ENCODE data around the gene FNIP1.
"Not testable (repeated sequence)": the region's sequence is repeated elsewhere in the genome, so short reads cannot be mapped to it uniquely, and the experiment has no call there.

Gene FNIP1

GRCh38 chr5:131796793-131797693 is at the start of gene FNIP1:
TSS of gene FNIP1 (minus strand) at chr5:131797017. CDS start at chr5:131796921, 96 bp downstream.
- peak; percentile 96 for DNase-seq (ENCODE audit: low read depth, low spot score)

DNA sequence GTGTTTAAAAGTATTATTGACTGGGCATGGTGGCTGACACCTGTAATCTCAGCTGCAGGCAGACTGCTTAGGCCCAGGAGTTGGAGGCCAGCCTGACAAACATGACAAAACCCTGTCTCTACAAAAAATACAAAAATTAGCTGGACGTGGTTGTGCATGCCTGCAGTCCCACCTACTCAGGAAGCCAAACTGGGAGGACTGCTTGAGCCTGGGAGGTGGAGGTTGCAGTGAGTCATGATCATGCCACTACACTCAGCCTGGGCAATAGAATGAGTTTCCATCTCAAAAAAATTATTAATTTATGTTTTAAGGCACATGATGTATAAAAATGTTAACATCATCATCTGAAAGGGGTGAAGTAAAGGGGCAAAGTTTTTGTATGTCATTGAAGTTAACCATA is 49.7 kb upstream of the FNIP1 start:
- DNase-seq (ENCODE audit: low read depth, low spot score): no peak

- DNase-seq (ENCODE audit: low read depth, low spot score): no peak
Measured at GRCh38 chr5:131845828-131846227, 49.0 kb upstream of the FNIP1 start.

- DNase-seq (ENCODE audit: low read depth, low spot score): not testable (repeated sequence)
Measured at GRCh38 chr5:131842971-131843370, 46.2 kb upstream of the FNIP1 start.

- DNase-seq (ENCODE audit: low read depth, low spot score): not testable (repeated sequence)
Measured at GRCh38 chr5:131832702-131833101, 35.9 kb upstream of the FNIP1 start.

DNA sequence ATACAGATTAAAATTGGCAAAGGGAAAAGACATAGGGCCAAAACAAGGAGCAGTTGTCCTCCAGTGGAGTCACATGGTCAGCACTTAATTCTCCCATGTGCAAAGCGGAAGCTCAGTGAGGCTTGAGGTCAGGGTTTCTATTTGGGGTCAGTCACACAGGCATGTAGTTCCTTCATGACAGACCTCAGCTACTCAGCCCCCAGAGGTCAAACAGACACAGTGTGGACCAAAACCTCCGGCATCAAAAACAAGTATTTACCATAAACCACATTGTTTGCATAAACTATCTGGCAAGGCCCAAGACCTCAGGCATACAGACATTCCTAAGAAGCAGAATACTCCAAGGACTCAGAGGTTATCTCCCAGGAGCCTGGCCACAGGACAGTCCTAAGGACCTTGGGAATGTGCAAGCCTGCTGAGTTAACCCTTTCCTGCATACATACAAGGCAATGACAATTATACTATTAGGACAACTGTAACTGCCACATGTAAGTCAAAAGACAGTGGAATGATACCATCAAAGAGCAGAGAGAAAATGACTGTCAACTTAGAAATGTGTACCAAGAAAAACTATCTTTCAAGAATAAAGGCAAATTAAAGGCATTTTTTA is 28.7 kb upstream of the FNIP1 start:
- DNase-seq (ENCODE audit: low read depth, low spot score): no peak

DNA sequence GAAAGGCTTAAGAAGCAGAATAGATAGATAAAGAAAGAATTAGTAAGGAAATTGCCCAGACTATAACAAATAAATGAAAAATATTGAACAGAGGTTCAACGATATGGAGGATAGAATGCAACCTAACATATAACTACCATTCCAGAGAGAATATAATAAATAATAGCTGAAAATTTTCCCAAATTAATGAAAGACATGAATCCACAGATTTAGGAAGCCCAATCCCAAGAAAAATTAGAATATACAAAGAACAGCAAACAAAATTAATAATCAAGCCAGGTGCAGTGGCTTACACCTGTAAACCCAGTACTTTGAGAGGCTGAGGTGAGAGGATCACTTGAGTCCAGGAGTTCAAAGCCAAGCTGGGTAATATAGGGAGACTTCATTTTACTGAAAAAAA is 27.8 kb upstream of the FNIP1 start:
- no peak for DNase-seq (ENCODE audit: low read depth, low spot score)

GRCh38 chr5:131821221-131821620 is 24.4 kb upstream of the FNIP1 start:
- no peak for DNase-seq (ENCODE audit: low read depth, low spot score)

DNA sequence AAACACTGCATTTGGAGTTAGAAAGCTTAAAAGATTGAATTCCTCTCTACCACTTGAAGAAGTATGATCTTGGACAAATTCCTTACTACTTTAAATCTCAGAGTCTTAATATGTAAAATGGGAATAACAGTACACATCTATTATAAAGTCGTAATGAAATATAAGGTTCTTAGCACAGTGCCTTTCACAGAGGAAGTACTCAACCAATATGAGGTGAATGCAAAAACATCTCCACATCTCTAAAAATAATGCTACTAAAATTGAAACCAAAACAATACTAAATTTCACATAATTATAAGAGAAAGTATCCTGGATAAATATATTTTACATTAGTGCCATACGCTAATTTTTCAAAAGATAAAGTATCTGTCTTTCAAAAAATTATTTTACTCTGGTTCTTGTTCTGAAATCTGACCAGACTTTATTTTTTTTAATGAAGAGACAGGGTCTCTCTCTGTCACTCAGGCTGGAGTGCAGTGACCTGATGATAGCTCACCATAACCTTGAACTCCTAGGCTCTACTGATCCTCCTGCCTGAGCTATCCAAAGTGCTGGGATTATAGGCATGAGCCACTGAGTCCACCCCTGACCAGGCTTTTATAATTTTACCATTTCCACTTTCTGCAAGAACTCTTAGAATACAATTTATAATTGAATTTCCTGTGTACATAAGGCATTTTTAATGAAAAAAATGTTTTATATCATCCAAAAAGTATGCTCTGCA is 21.3 kb upstream of the FNIP1 start:
- DNase-seq (ENCODE audit: low read depth, low spot score): no peak

GRCh38 chr5:131814990-131815389 is 18.2 kb upstream of the FNIP1 start:
- no peak for DNase-seq (ENCODE audit: low read depth, low spot score)

DNA sequence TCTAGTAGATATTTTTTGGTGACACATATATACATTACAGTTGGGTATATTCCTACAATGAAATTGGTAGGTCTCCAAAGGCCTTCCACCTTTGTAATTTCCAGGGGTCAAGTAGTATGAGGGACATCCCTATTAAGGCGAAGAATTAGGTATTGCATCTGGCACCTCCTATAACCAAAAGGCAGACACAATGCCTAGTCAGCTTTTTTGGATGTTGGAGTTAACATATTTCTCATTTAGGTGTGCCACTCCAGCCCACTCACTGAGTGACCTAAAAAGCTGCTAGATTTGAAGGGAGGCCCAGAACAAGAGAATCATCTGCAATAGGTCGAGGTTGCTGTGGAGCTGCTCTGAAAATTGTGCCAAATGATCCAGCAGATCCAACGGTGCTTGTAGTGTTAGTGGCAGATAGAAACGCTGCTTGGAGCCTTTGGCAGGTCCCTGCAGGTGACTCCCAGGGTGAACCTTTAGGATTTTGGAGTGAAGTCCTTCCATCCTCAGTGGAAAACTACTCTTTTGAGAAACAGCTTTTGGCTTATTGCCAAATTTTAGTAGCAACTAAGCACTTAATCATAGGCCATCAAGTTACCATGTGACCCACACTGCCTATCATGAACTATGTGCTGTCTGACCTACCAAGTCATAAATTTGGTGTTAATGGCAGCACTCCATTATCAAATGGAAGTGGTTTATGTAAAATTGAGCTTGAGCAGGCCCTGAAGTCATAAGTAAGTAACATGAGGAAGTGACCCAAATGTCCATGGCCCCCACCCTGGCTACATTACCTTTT is 15.7 kb upstream of the FNIP1 start:
- DNase-seq (ENCODE audit: low read depth, low spot score): no peak

GRCh38 chr5:131810510-131811249 is 13.9 kb upstream of the FNIP1 start:
- no peak for DNase-seq (ENCODE audit: low read depth, low spot score)

- DNase-seq (ENCODE audit: low read depth, low spot score): no peak
Measured at GRCh38 chr5:131795879-131796792, 681 bp downstream of the FNIP1 start.

GRCh38 chr5:131795228-131795627 is 1.6 kb downstream of the FNIP1 start:
- DNase-seq (ENCODE audit: low read depth, low spot score): no peak

GRCh38 chr5:131794586-131794985 is 2.2 kb downstream of the FNIP1 start:
- no peak for DNase-seq (ENCODE audit: low read depth, low spot score)

DNA sequence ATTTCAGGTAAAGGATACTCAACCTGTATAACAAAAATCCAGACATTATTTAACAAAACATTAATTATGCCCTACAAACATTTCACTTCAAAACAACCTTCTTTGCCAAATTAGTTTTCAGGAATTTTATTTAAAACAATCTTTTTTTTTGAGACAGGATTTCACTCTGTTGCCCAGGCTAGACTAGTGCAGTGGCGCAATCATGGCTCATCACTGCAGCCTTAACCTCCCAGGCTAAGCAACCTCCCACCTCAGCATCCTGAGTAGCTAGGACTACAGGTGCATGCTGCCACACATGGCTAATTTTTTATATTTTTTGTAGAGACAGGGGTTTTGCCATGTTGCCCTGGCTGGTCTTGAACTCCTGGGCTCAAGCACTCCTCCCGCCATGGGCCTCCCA is 3.9 kb downstream of the FNIP1 start:
- no peak for DNase-seq (ENCODE audit: low read depth, low spot score)

DNA sequence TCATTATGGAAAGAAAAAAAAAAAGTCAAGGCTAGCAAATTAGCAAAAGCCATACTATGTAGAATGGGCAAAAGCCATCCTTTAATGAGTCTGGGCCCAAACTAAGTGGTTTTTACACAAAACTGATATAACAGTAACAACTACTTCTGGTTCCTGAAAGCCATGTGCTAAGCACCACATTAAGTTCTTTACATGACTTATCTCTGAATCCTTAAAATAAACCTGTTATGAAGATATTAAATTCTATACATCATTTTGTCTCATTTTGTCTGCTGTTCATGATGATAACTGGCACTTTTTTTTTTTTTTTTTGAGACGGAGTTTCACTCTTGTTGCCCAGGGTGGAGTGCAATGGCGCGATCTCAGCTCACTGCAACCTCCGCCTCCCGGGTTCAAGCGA is 5.0 kb downstream of the FNIP1 start:
- no peak for DNase-seq (ENCODE audit: low read depth, low spot score)

DNA sequence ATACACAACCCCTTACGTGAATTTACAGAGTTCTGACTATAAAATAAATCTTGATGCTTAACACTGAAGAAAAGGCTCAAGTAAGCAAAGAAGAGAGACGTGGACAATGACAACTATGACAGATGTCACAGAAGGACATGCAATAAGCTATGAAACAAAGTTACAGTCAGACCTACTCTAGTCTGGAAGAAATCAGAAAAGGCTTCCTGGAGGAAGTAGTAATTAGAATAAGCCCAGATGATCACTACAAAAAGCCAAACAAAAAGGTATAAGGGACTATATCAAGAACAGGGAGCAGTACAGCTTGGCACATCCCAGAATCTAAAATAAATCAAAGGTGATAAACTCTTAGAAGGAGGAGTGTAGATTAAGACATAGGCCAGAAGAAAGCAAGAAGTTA is 6.3 kb downstream of the FNIP1 start:
- no peak for DNase-seq (ENCODE audit: low read depth, low spot score)

- no peak for DNase-seq (ENCODE audit: low read depth, low spot score)
Measured at GRCh38 chr5:131789765-131790164, 7.1 kb downstream of the FNIP1 start.

DNA sequence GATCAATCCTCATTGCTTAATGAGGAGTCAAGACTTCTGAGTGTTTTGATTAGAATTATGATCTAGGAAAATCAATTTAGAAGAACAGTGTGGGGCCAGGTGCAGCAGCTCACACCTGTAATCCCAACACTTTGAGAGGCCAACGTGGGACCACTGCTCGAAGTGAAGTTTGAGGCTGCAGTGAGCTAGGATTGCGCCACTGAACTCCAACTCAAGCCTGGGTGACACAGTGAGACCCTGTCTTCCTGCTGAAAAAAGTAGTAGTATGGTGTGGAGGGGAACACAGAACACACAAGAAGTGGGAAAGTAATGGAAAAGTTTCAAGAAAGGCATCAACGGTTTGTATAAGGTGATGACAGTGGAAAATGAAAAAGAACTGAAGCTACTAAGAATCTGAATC is 9.1 kb downstream of the FNIP1 start:
- DNase-seq (ENCODE audit: low read depth, low spot score): no peak

All from smooth muscle cell of the brain vasculature (primary cell).